C4-2B (cell line): ENCODE results near the gene SFMBT2.

Source experiments
- H3K27ac ChIP-seq: fragments of 450-650 bp; 2 replicates; pipeline ENCODE4 v1.5.1; 2017
- ZFX ChIP-seq: fragments of 450-650 bp; IDR thresholded peaks from 2 replicates; pipeline ENCODE4 v1.6.1; 2017
- TF ChIP-seq, protein P1 (sequence below): fragments of 450-650 bp; conservative IDR thresholded peaks from 2 replicates; pipeline ENCODE4 v1.5.1; 2017; ENCODE audit warnings: mild to moderate bottlenecking

Gene SFMBT2

DNA sequence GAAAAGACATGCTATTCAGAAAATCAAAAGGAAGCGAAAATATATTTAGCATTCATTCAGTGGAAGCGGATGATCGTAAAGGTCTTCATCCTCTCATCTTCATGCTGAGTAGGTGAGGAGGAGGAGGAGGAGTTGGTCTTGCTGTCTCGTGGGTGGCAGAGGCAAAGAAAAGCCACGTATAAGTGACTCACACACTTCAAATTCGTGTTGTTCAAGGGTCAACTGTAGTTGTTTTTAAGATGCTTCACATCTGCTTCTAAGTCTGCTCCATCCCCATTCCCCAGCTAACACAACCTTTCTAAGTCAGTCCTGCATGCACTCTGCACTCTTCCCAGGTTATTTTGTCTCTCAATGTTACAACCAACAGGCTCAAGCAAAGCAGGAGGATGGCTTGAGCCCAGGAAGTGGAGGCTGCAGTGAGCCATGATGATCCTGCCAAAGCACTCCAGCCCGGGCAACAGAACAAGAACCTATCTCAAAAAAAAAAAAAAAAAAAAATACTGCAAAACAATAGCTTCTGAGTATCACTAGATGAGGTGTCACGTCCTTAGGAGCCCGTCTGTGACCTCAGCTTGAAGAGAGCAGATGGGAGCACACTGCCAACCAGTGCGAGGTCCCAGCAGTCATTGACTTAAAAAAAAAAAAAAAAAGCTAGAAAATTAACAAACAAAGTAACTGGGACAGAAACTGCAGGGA lies 70.5 kb downstream of the SFMBT2 start:
- H3K27ac ChIP-seq = no peak overlapping the region
- TF ChIP-seq, protein P1, sequence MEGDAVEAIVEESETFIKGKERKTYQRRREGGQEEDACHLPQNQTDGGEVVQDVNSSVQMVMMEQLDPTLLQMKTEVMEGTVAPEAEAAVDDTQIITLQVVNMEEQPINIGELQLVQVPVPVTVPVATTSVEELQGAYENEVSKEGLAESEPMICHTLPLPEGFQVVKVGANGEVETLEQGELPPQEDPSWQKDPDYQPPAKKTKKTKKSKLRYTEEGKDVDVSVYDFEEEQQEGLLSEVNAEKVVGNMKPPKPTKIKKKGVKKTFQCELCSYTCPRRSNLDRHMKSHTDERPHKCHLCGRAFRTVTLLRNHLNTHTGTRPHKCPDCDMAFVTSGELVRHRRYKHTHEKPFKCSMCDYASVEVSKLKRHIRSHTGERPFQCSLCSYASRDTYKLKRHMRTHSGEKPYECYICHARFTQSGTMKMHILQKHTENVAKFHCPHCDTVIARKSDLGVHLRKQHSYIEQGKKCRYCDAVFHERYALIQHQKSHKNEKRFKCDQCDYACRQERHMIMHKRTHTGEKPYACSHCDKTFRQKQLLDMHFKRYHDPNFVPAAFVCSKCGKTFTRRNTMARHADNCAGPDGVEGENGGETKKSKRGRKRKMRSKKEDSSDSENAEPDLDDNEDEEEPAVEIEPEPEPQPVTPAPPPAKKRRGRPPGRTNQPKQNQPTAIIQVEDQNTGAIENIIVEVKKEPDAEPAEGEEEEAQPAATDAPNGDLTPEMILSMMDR = no peak
- TF ChIP-seq ZFX = no peak

DNA sequence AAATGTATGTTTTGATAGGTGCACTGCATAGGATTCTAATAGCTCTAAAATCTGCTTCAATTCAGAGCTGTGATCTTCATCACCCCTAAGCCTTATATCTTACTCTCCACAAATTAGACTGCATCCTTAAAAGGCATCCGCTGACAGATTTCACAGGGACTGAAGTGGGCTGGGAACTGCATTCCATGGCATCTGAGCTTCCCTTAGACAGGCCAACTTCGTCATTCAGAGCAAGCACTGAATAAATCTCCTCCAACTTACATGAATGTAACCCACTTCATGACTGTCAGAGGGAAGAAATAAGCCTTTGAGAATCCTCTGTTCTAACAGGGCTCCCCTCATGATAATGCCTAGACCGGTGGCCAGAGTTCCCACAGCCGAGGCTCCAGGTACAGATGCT lies 71.3 kb downstream of the SFMBT2 start:
- TF ChIP-seq, protein P1 = no peak
- TF ChIP-seq ZFX = no peak
- H3K27ac ChIP-seq = no peak overlapping the region

DNA sequence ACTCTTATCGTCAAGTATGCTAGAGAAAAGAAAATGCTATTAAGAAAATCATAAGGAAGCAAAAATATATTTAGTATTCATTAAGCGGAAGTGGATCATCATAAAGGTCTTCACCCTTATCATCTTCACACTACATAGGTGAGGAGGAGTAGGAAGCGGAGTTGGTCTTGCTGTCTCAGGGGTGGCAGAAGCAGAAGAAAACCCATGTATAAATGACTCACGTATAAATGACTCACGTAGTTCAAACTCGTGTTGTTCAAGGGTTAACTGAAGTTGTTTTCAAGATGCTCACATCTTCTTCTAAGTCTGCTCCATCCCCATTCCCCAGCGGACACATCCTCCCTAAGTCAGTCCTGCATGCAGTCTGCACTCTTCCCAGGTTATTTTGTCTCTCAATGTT lies 72.4 kb downstream of the SFMBT2 start:
- TF ChIP-seq, protein P1 = no peak
- TF ChIP-seq ZFX = no peak
- H3K27ac ChIP-seq = no peak overlapping the region

DNA sequence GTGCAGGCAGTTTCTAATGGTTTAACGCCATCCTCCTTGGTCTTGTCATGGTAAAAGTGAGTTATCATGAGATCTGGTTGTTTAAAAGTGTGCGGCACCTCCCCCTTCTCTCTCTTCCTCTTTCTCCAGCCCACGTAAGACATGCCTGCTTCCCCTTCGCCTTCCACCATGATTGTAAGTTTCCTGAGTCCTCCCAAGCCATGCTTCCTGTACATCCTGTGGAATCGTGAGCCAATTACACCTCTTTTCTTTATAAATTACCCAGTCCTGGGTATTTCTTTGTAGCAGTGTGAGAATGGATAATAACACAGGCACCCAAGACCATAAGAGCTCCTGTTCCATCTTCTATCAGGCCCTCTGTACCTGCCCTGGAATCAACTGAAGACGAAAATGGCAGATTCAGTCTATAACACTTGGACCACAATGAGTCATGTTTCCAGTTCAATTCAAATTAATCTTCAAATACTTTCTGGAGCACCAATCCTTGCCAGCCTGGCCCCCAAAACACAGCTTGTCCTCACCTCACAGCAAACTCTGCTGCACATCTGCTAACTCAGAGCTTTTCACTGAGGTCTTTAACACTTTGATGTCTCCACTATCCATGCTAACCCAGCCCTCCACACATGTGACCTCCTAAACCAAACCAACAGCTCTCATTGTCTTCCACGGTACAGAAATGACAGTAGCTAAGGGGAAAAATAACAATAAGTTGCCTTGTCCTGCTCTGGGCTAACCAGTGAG lies 73.2 kb downstream of the SFMBT2 start:
- no peak overlapping the region for H3K27ac ChIP-seq
- TF ChIP-seq, protein P1 = no peak
- TF ChIP-seq ZFX = no peak

DNA sequence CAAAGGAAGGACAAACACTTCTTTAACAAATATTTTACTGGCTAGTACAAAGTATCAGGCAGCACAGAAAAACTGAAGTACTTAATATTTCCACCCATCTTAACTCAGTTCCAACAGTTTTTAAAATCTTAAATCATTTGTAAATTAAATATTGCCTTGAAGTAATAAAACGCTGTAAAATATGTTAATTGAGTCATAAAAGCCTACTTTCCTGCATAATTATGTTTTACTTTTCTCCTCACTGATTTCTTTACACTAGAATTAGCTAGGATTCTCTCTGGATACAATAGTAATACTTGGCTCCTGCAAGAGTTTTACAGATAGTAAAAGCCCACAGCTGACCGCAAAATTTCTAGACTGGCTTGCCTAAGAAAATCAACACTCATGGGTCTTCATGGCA lies 74.9 kb downstream of the SFMBT2 start:
- no peak overlapping the region for H3K27ac ChIP-seq
- no peak for TF ChIP-seq ZFX
- TF ChIP-seq, protein P1 = no peak

DNA sequence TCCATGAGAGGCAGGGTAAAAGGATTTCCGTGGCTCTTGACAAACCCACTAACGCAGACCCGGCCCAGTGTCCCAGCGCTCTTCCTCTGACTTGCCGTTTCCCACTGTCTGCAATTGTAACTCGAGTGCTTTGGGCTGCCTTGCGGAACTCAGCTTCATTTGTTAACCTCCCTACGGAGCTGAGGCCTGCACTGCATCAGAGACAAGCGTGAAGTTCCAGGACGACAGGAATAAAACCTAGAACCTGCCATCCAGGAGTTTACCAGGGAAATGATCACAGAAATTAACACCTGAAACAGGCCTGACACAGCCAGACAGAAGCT lies 76.2 kb downstream of the SFMBT2 start:
- TF ChIP-seq, protein P1 = no peak
- no peak for TF ChIP-seq ZFX
- H3K27ac ChIP-seq = no peak overlapping the region

DNA sequence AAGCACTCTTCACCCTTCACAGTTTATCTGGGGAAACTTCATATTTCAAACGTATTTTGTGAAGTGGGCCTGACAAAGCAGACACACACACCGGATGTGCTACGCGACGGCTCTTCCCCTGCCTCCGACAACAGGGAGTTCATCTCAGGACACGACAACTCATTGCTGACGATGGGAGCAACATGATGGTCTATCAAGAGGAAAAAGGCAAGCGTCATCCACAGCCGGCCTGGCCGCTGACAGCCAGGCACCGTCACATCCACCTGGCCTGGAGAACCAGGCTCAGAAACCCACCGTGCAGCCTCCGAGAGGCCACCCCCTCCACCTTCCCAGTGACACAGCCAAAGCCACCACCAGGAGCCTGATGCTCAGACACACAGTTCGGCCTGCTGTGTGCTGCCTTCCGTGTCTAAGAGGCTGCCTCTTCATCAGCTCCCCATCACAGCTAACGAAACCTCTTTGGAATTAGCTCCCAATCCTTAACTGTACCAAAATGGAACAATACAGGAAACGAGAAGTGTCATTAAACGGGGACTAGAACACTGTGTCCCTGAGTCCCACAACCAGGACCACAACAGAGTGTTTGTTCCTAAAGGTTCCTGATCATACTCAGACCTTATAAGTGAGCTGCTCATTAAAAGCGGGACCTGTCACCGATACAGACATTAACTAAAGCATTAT lies 76.7 kb downstream of the SFMBT2 start:
- H3K27ac ChIP-seq = no peak overlapping the region
- no peak for TF ChIP-seq ZFX

DNA sequence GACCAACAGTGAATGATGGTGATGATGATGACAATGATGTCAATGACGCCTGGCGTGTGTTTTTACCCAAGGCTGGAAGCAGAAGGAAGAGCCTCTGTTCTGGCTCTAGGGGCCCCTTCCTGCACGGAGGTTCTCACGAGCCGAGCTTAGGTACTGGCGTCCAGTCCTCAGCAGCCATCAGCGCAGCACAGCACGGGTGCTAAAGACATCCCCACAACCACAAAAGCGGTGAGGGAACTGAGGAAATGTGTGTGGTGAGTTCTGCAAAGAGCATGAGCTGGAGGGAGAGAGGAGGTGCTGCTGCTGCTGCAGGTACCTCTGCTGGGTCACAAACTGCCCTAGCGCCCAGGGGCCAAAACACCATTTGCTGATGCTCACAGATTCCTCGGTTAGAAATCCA lies 81.6 kb downstream of the SFMBT2 start:
- H3K27ac ChIP-seq = no peak overlapping the region
- TF ChIP-seq ZFX = no peak
- TF ChIP-seq, protein P1 = no peak
